HG02759 (cell line): ENCODE data around the gene LMAN2L.

Experiments
- ATAC-seq: cut with Tn5 transposase; IDR thresholded peaks from one replicate; pipeline ENCODE4 v1.9.1; 2021; ENCODE audit warnings: mild to moderate bottlenecking, moderate library complexity; ENCODE audit not compliant: unreplicated experiment

LMAN2L gene

GRCh38 chr2:96710985-96711384, 28.9 kb downstream of the LMAN2L start:
- ATAC-seq, result no peak

- ATAC-seq, result no peak
Observed at GRCh38 chr2:96703021-96703751, 36.7 kb downstream of the LMAN2L start.

- ATAC-seq, result no peak
Observed at GRCh38 chr2:96702098-96702785, 37.6 kb downstream of the LMAN2L start.

- no peak for ATAC-seq
Observed at GRCh38 chr2:96701636-96702035, 38.2 kb downstream of the LMAN2L start.

GRCh38 chr2:96700086-96700485, 39.8 kb downstream of the LMAN2L start:
- no peak for ATAC-seq

- ATAC-seq, result no peak
Observed at GRCh38 chr2:96699621-96700020, 40.2 kb downstream of the LMAN2L start.

GRCh38 chr2:96699021-96699420, 40.8 kb downstream of the LMAN2L start:
- no peak for ATAC-seq

- no peak for ATAC-seq
Observed at GRCh38 chr2:96698221-96698861, 41.5 kb downstream of the LMAN2L start.

GRCh38 chr2:96697476-96697875, 42.4 kb downstream of the LMAN2L start:
- ATAC-seq, result no peak

GRCh38 chr2:96695602-96696001, 44.3 kb downstream of the LMAN2L start:
- no peak for ATAC-seq

GRCh38 chr2:96694816-96695455, 44.9 kb downstream of the LMAN2L start:
- no peak for ATAC-seq

GRCh38 chr2:96694279-96694678, 45.6 kb downstream of the LMAN2L start:
- no peak for ATAC-seq

GRCh38 chr2:96693286-96694200, 46.3 kb downstream of the LMAN2L start:
- ATAC-seq, result no peak

GRCh38 chr2:96692094-96692971, 47.5 kb downstream of the LMAN2L start:
- ATAC-seq, result no peak

GRCh38 chr2:96691022-96691612, 48.7 kb downstream of the LMAN2L start:
- ATAC-seq, result no peak

- no peak for ATAC-seq
Observed at GRCh38 chr2:96690306-96691021, 49.4 kb downstream of the LMAN2L start.

GRCh38 chr2:96689431-96689991, 50.4 kb downstream of the LMAN2L start:
- ATAC-seq, result no peak
